Heart left ventricle (tissue), 13 donors: ENCODE measurements around the gene ATG16L2.

ENCODE experiments used
- CTCF ChIP-seq, 12 donors: fragments of 200-600 bp; sonication (generic) in 4 of 12; IDR thresholded peaks; one replicate each; pipeline versions ENCODE4 v1.5.0 to v1.8.0; 2018 to 2022; ENCODE audit warnings: antibody characterized with exemption in 12 of 12, mild to moderate bottlenecking in 5 of 12
- POLR2A ChIP-seq, 2 donors: fragments of 450-650 bp; IDR thresholded peaks; one replicate each; pipeline ENCODE4 v1.6.1; 2017; ENCODE audit warnings: antibody characterized with exemption in 2 of 2, mild to moderate bottlenecking in 2 of 2, moderate library complexity in 2 of 2
- donor health status: ischemic (EF 13 %, LVEDD 7.1; RV severe dilation, severe dysfunction).
- donor health status: DM: no; HTN: yes; CAD: no.
- donor health status: DM: no; HTN: no; CAD: no.
- donor health status: ischemic (EF 25% LVEDD 6.9; RV normal size, moderate dysfunction).
- donor health status: ischemic (EF 25% LVEDD 5.7; RV mildly dilated, moderate dysfunction).
- donor health status: ischemic (EF 35%, LVEDD 5.7; RV mildly dilated, moderate dysfunction).
- donor health status: nonischemic (EF 11% LVEDD 7.7; RV severe dilation, severe dysfunction).
- donor health status: DM: yes; HTN: yes; CAD: no.
- donor health status: PGD.
- donor health status: ischemic (EF 29% LVEDD 5.4; RV normal size, mild dysfunction).
- donor health status: nonischemic (EF 23%, LVEDD 6.1; RV moderate dilation, normal function).

- TF ChIP-seq POLR2A (IDR thresholded peaks at IDR 0.05) (no peak), CTCF (IDR thresholded peaks at IDR 0.05) (no peak)
These were observed 12.8 kb downstream of the ATG16L2 start for GRCh38 chr11:72826942-72827480.
